IPS-15b (cell line): ENCODE measurements around the gene ATP13A2.
A peak's percentile ranks its signal among the peaks of the same experiment; 100 is the strongest.

Experiments used
- H3K27me3 ChIP-seq: one replicate; pipeline ENCODE4 v1.6.1; 2013; ENCODE audit warnings: low read length; ENCODE audit not compliant: control insufficient read depth, insufficient read depth
- H3K36me3 ChIP-seq: one replicate; pipeline ENCODE4 v1.6.1; 2013; ENCODE audit warnings: low read length; ENCODE audit not compliant: control insufficient read depth, insufficient read depth
- H3K4me1 ChIP-seq: one replicate; pipeline ENCODE4 v1.6.1; 2013; ENCODE audit warnings: mild to moderate bottlenecking, low read length; ENCODE audit not compliant: control insufficient read depth, insufficient read depth
- H3K4me3 ChIP-seq: one replicate; pipeline ENCODE4 v1.5.1; 2013; ENCODE audit warnings: low read depth, low read length
- H3K9ac ChIP-seq: one replicate; pipeline ENCODE4 v1.6.1; 2013; ENCODE audit warnings: low read depth, mild to moderate bottlenecking, low read length
- H3K9me3 ChIP-seq: one replicate; pipeline ENCODE4 v1.6.1; 2013; ENCODE audit warnings: mild to moderate bottlenecking, low read length; ENCODE audit not compliant: control insufficient read depth, insufficient read depth

ATP13A2 gene

DNA sequence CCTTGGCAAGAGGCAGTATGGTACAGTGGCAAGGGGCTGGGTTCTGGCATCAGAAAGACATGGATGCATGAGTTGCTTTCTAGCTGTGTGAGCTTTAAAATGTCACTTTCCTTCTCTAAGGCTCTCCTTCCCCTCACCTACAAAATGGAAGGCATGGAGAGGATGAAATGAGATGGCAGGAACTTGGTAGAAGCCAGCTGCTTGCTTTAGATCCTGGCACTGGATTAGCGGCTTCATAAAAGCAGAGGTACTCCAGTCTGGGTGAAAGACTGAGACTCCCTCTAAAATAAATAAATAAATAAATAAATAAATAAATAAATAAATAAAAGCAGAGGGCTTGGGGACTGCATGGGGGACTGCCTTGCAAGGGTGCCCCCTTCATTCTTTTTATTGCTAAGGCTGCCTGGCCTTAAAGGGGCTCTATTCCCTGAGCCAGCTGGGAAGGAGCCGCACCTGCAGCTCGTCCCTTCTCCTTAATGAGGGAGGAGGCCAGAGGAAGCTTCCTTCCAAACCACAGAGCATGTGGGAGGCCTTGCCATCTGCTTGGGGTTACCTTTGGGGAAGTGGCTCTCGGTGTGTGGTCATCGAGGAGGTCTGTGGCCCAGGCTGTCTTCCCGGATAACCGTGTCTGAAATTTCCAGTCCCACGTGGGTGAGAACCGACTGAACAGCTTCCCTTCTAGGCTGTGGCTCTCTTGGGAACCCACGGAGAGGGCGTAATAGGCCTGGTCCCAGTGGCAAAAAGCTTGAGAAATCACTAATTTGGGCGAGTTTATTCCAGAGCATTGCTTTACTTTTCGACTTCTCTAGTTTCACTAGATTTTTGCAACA lies 2.0 kb upstream of the ATP13A2 start:
- no peak overlapping the region for H3K4me3 ChIP-seq
- no peak overlapping the region for H3K9ac ChIP-seq
- peaks cover 35% of the 10 kb centered on the region for H3K4me1 ChIP-seq
- H3K27me3 ChIP-seq = no peaks in the 10 kb centered on the region
- H3K9me3 ChIP-seq = no peaks in the 10 kb centered on the region
- H3K36me3 ChIP-seq = peaks cover 4% of the 10 kb centered on the region

DNA sequence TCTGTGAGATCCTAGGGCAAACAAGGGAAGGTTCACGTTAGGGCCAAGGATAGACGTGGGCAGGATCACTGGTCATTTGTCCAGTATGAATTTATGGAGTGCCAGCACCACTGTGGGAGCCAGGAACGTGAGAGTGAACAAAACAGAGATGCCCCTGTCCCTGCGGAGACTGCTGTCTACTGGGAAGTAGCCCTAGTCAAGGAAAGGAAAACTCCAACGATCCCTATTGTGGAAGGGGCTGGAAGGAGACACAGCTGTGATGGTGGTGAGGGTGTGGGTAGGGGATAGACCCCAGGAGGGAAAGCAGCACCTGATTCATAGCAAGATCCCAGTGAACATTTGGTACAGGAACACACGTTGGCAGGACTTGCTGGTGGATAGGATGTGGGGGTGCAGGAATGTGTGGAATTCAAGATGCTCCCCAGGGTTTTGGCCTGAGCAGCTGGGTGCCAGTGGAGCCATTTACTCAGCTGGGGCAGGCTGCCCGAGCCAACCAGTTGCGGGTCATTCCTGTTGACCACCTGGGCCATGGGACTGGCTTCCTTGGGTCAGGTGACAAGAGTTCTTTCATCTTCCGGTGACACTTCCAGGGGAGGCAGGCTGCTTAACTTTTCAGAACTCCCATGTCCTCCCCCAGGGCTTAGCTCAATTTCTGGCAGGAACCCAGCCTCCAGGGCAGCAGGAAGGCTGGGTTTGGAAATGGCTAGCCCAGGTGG lies 1.2 kb upstream of the ATP13A2 start:
- H3K9me3 ChIP-seq = no peaks in the 10 kb centered on the region
- H3K4me3 ChIP-seq = peak overlapping the region; percentile 75
- peak overlapping the region; percentile 39 for H3K9ac ChIP-seq
- no peaks in the 10 kb centered on the region for H3K27me3 ChIP-seq
- peaks cover 35% of the 10 kb centered on the region for H3K4me1 ChIP-seq
- no peaks in the 10 kb centered on the region for H3K36me3 ChIP-seq

DNA sequence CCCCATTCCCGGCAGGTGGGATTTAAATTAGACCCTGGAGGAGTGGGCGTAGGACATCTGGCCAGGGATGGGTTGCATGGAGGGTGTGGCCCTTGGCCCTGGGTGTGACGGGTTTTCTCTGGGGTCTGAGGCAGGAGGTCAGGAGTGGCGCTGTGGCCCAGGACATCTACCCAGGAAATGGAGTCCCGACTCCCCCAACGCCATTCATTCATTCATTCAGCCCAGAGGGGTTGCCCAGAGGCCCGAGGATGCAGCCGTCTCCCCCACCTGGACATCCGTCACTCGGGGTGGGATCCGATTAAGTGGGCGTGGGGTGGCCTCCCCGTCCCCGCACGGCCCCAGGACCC lies 663 bp downstream of the ATP13A2 start:
- no peaks in the 10 kb centered on the region for H3K27me3 ChIP-seq
- H3K36me3 ChIP-seq = no peaks in the 10 kb centered on the region
- no peaks in the 10 kb centered on the region for H3K9me3 ChIP-seq
- peak overlapping the region; percentile 75 for H3K4me3 ChIP-seq
- peaks cover 31% of the 10 kb centered on the region for H3K4me1 ChIP-seq
- no peak overlapping the region for H3K9ac ChIP-seq

DNA sequence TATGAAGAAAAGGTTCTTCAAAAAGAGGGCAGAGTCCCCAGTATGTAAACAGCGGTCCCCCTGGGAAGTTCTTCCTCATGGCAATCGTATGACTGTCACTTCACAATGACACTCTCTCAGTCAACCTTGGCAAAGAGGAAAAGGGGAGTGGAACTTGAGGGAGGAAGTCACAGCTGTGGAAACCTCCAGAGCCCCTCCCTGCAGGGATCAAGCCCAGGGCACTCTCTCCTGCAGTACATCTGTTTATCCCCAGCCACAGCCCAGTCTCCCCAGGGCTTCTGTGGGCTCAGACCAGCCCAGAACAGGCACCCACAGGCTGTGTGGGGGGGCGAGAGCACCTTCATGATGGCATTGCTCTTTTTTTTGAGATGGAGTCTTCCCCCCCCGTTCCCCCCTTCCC lies 2.0 kb downstream of the ATP13A2 start:
- H3K9me3 ChIP-seq = no peaks in the 10 kb centered on the region
- H3K9ac ChIP-seq = no peak overlapping the region

DNA sequence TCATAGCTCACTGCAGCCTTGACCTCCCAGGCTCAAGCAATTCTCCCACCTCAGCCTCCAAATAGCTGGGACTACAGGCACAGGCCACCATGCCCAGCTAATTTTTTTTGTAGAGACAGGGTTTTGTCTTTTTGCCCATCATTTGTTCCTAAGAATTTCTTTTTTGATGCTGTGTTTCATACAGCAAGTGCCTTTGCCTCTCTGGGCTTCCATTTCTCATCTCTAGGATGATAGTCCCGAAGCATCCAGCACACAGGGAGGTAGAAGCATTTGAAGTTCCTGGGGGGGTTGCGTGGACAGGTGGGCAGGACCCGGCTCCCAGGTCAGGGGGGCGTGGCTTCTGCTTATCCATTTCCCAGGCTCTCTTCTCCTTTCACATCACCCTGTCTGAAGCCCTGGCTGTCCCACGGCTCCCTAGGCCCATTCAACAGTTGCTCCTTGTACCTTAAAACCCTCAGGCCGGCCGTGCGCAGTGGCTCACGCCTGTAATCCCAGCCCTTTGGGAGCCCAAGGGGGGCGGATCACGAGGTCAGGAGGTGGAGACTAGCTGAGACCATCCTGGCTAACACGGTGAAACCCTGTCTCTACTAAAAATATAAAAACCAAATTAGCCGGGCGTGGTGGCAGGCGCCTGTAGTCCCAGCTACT lies 3.4 kb downstream of the ATP13A2 start:
- Histone ChIP-seq H3K4me1 (peaks cover 16% of the 10 kb centered on the region), H3K9me3 (no peaks in the 10 kb centered on the region), H3K4me3 (no peak overlapping the region), H3K27me3 (no peaks in the 10 kb centered on the region), H3K9ac (no peak overlapping the region), H3K36me3 (peaks cover 16% of the 10 kb centered on the region)

More for the DNA sequence above, 2.0 kb downstream of the ATP13A2 start:
- peaks cover 6% of the 10 kb centered on the region for H3K36me3 ChIP-seq
- H3K4me1 ChIP-seq = peaks cover 18% of the 10 kb centered on the region
- no peak overlapping the region for H3K4me3 ChIP-seq
- H3K27me3 ChIP-seq = no peaks in the 10 kb centered on the region

DNA sequence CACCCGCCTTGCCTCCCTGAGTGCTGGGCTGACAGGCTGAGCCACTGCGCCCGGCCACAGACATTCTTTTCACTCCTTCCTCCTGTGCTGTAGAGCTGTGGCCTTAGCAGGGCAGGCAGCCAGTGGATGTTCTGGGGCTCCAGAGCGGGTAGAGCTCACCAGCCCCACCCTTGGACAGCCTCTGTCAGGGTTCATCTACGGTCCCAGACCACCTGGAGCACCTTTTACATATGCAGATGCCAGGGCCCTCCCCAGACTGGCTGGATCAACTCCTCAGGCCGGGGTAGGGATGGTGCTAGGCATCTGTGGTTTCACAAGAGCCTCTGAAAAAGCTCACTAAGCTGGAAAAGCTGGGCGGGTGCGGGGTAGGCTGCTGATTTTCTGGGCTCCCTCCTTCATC lies 4.6 kb downstream of the ATP13A2 start:
- H3K9me3 ChIP-seq = no peaks in the 10 kb centered on the region
- H3K4me1 ChIP-seq = peaks cover 4% of the 10 kb centered on the region
- no peaks in the 10 kb centered on the region for H3K27me3 ChIP-seq
- H3K36me3 ChIP-seq = peaks cover 22% of the 10 kb centered on the region
- no peak overlapping the region for H3K4me3 ChIP-seq
- no peak overlapping the region for H3K9ac ChIP-seq

DNA sequence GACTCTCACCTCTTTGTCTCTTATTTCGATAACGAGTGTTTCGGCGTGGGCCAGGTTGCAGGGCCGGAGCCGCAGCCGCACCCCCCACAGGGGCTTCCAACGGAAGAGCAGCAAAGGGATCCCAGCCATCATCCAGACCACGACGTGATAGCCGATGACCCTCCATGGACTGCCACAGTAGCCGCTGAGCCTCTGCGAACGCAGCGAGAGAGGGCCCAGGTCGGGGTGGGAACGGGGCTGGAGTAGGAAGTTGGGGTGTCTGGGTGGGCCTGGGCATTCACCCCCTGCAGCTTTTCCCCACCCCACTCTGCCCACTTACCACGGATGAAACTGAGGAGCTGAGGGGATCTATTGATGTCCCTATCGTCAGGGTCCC lies 6.4 kb downstream of the ATP13A2 start:
- Histone ChIP-seq H3K9me3 (no peaks in the 10 kb centered on the region), H3K36me3 (peaks cover 26% of the 10 kb centered on the region), H3K9ac (no peak overlapping the region), H3K4me3 (no peak overlapping the region), H3K4me1 (peaks cover 4% of the 10 kb centered on the region), H3K27me3 (no peaks in the 10 kb centered on the region)

DNA sequence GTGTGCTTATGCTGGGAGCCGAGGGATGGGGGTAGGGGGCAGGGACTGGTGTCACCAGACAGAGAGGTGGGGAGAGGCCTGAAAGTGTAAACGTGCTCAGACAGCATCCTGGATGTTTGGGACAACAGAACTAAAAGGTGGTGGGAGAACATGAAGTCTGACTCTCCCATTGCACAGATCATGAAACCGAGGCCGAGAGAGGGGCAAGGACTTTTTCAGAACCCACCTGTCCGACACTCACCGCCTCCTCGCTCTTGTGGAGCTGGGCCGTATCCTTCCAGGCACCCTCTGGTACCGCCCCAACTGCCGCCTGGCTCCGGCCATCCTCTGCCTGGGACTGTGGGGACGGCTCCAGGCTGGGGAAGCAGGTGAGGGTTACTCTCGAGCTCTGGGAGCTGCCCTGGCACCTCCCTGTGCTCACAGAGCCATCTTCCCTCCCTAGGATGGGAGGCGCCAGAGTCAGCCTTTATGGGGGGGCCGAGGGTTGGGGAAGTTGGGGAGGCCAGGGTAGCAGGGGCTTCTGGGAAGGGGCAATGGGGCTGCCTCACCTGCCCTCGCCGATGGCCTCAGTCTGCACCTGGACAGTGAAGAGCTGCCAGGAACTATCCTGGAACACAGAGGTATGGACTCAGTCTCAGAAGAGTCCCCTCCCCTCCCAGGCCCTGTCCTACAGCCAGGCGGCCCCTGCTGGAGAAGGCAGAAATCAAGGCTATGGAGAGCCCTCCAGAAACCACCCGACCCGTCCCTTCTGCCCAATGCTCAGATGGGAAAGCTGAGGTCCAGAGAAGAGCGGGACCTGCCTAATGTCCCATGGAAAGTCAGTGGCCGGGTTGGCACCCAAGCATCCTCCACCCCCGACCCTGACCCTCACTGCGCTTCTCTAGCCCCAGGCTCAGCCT lies 7.0 kb downstream of the ATP13A2 start:
- H3K36me3 ChIP-seq = peaks cover 26% of the 10 kb centered on the region
- H3K27me3 ChIP-seq = no peaks in the 10 kb centered on the region
- no peak overlapping the region for H3K9ac ChIP-seq
- H3K9me3 ChIP-seq = no peaks in the 10 kb centered on the region
- peaks cover 4% of the 10 kb centered on the region for H3K4me1 ChIP-seq
- no peak overlapping the region for H3K4me3 ChIP-seq

DNA sequence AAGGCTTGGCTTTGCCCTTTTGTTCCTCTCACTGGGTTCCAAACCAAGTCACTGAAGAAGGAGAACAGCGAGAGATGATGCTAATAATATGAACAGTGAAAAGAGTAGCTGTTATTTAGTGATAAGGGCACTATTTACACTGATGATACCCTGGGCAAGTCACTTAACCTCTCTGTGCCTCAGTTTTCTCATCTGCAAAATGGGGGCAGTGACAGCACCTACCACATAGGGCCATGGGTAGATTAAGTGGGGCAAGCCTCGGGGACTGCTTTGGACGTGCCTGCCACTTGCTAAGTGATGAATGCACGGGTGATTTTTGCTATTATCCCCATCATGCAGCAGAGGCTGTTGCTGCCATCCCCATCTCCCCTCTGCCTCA lies 9.2 kb downstream of the ATP13A2 start:
- Histone ChIP-seq H3K36me3 (peaks cover 31% of the 10 kb centered on the region), H3K9me3 (no peaks in the 10 kb centered on the region), H3K4me1 (no peaks in the 10 kb centered on the region), H3K4me3 (no peak overlapping the region), H3K9ac (no peak overlapping the region), H3K27me3 (no peaks in the 10 kb centered on the region)

DNA sequence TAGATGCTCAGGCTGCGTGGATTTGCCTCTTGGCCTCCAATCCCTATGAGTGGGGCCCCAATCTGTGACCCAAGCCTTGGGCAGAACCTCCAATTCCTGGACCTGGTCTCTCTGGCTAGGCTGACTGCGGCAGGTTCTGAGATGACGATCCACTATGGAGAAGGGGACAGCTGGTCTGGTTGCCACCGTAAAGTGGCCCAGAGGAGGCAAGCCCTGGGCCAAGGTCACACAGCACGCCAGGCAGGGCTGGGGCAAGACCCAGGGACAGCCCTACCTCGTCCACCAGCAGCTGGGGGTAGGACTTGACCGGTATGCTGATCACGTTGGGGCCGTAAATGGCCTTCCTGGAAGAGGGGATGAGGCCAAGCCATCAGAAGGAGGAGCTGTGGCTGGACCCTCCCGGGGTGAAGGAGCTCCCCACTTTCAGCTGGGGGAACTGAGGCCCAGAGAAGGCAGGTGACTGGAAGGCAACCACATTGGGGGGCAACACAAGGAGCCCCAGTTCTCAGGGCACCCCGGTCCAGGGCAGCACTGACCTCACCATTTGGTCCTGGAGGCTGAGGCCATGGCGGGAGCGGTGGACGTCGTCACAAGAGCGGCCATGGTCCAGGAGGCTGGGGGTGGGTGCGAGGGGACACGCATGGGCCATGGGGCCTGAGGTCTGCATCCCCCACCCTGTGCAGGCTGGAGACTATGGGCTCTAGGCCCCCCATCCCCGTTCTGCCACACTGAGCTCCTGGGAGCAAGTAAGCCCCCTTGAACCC lies 9.8 kb downstream of the ATP13A2 start:
- H3K27me3 ChIP-seq = no peaks in the 10 kb centered on the region
- H3K4me3 ChIP-seq = no peak overlapping the region
- no peaks in the 10 kb centered on the region for H3K9me3 ChIP-seq
- peaks cover 31% of the 10 kb centered on the region for H3K36me3 ChIP-seq
- no peaks in the 10 kb centered on the region for H3K4me1 ChIP-seq
- H3K9ac ChIP-seq = no peak overlapping the region

DNA sequence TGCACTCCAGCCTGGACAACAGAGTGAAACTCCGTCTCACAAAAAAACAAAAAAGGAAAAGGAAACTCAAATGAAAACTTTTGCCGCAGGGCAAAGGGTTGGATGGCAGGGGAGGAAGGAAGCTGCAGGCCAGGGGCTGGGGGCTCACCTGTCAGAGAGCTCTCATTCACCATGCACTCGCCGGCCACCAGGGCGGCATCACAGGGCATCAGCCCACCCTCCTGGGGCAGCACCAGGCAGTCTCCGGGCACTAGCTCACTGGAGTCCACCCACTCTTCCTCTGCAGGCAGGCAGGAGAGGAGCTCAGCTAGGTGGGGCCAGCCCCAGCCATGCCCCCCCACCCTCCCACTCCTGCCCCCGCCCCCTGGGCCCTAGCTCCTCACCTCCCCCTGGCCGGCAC lies 11.9 kb downstream of the ATP13A2 start:
- Histone ChIP-seq H3K4me1 (no peaks in the 10 kb centered on the region), H3K27me3 (no peaks in the 10 kb centered on the region), H3K4me3 (no peak overlapping the region), H3K36me3 (peaks cover 30% of the 10 kb centered on the region), H3K9ac (no peak overlapping the region), H3K9me3 (no peaks in the 10 kb centered on the region)
